HTR-8/SVneo (cell line): ENCODE measurements around the gene EGFL6.
"Not testable (repeated sequence)": the region's sequence is repeated elsewhere in the genome, so short reads cannot be mapped to it uniquely, and the experiment has no call there.

ENCODE experiments used
- DNase-seq: peaks from one replicate; pipeline ENCODE4 v3.0.0; 2011; ENCODE audit warnings: low spot score, mixed read lengths; ENCODE audit not compliant: insufficient read length
- FAIRE-seq: peaks from 2 replicates; lab custom pipeline; 2011; peaks lifted over from hg19 to GRCh38; lab: Jason Lieb, UNC

EGFL6 gene

DNA sequence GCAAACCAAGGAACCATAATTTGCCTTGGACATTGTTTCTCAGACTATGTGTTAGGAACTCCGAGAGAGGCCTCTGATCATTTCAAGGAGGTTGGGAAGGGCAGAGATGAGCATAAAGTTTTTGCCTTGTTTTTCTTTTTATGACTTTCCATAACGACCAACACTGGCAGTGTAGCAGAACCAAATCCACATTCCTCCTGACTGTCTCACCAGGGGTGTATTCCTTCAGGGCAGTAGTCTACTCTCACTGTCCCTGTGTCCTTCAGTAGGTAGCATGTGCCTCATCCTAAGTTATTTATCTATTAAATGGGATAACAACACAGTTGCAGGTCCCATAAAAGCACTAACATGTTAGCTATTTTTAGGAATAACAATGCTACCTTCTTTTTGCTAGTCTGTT lies 20.8 kb downstream of the EGFL6 start:
- FAIRE-seq = no peak
- DNase-seq = no peak

DNA sequence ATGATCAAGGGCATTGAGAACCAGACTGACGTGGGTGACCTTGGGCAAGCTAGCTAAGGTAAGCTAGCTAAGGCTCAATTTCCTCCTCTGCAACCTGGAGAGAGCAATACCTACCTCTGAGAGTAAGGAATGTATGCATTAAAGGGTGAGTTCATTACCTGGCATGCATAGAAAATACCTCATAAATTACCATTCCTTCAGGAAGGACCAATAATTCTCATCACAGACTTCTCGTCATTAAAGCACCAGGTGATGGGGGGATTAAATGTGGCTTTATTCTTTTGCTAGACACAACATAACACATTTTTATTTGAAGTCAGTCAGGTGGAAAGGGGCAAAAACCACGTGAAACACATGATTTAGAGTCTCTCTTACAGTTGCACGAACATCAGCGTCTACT lies 21.5 kb downstream of the EGFL6 start:
- FAIRE-seq = no peak
- DNase-seq = no peak

DNA sequence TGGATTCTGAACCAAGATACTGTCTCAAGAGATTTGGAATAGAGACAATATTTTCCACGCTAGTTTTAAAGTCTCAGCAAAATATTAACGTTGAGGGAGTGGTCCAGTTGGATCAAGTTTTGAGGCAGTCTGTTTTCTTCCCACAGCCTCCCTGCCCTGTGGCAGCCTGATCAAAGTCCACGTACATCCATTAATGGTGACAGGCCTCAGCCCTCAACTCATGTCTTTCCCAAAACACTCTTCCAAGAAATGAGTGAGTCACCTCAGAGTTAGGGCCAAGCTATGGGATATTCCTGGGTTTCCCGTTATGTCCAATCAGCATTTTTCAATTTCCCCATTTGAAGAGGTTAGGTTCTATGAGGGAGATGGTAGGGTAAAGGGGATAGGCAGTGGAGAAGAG lies 28.5 kb downstream of the EGFL6 start:
- FAIRE-seq (no peak), DNase-seq (no peak)

DNA sequence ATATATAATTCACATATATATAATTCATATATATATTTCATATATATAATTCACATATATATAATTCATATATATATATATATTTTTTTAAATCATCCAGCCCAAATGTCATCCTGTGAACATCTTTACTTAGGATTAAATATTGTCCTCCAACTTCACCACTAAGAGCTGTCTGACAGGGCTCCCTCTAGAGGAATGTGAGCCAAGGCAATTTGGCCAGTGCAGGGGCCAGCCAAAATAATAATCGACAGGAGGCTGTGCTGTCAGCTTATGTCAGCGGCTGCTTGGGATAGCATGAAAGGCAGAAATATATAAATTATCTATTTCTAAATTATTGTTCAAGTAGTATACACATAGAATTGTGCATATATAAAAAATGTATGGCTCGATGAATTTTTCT lies 29.5 kb downstream of the EGFL6 start:
- DNase-seq = peak; percentile 9
- no peak for FAIRE-seq

DNA sequence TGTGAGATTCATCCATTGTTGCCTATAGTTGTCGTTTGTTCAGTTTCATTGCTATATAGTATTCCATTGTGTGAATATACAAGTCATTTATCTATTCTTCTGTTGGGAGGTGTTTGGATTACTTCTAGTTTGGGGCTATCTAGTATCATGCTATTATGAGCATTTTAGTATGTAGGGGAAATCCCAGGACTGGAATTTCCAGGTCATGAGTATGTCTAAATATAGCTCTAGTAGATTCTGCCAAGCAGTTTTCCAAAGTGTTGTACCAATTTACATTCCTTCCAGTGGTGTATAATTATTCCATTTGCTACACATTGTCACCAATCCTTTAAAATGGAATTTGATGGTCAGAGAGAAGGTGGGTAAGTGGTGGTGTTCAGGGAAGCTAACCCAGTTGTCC lies 30.1 kb downstream of the EGFL6 start:
- no peak for DNase-seq
- no peak for FAIRE-seq

DNA sequence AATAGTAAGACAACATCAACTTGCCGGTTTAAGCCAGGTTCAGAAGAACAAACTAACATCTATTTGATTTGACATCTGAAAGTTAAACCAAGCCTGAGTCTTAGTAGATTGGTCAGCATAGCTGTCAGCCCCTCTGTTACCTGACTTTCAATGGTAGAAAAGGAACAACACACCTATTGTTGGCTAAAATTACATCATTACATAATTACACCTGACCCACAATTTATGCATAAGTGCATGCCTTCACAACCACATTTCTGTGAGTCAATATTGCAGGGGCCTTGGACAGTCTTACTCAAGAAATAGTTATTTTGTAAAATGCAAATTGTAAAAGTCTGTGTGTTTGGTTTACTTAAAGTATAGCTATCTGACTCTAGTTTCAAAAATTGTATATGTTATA lies 36.2 kb downstream of the EGFL6 start:
- FAIRE-seq (no peak), DNase-seq (no peak)

DNA sequence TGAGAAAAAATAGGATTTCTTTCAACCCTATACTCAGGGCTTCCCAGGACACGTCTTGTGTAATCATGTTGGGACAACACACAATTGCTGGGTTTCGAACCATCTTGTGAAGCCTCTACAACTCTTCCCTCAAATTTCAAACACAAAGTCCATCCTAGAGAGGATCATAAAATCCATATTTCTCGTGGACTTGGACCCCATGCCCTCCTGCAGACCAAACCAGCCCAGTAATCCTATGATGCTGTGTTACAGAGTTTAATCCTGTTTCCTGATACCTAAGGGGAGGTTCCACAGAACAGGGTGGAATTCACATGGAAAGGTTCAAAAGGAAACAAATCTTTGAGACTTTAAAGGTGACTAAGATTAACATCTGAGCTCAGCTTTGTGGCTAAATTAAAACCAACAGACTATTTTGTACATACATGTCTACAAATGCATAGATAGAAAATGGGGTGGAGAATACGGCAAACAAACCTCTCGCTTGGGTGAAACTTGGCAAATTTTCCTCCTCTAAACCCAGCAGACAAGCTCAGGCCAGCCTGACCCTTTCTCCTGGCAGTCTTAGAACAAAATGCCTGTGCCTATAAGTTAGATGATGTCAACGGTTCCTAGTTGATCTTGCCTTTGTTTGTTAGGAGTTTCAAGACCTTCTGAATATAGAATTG lies 38.1 kb downstream of the EGFL6 start:
- FAIRE-seq (no peak), DNase-seq (no peak)

DNA sequence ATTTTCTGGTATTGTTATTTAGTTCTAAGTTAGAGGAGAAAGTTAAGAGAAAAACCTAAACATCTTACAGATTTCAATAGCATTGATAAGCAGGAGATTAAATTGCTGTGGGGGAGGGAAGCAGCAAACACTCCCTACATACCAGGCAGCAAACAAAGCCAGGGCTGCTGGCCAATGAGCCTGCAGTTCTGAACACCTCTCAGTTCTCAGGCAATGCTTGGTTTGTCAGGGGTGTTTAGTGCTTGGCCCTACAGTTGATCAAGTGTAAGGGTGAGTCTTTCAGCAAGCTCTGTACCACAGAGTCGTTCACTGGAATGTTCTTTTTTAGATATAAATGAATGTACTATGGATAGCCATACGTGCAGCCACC lies 38.6 kb downstream of the EGFL6 start:
- DNase-seq (no peak), FAIRE-seq (no peak)

DNA sequence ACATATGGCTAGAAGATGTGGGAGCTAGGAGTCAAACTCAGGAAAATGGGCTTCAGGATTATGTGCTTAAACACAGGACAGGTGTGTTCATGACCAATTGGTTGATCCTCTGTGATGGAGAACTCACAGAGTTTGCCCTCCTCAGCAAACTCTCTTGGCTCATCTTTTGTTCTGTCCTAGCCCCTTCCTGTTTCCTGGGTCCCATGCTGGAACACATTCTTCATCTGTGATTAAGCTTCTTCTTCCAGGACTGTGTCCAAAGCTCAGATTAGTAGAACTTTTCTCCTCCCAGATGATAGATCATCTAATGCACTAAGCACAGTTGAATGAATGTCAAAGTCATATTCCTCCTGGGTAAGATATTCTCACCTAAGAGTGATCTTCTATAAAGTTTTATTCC lies 44.8 kb downstream of the EGFL6 start:
- FAIRE-seq (no peak), DNase-seq (no peak)

DNA sequence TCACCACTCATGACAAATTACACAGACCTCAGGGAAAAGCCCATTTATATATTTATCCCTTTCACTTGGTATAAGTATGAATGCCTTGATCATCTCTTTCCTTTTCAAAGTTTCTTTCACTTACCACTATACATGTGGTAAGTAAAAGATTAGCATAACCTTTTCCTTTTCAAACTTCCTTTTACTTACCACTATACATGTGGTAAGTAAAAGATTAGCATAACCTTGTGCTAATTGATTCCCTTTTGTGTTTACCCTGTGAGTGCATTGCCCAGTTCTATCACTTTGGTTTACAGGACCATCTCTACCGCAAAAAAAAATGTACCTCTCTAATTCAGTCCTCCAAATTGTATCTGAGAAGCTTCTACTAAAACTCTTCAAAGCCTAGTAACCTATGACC lies 50.8 kb downstream of the EGFL6 start:
- FAIRE-seq = no peak
- DNase-seq = no peak

DNA sequence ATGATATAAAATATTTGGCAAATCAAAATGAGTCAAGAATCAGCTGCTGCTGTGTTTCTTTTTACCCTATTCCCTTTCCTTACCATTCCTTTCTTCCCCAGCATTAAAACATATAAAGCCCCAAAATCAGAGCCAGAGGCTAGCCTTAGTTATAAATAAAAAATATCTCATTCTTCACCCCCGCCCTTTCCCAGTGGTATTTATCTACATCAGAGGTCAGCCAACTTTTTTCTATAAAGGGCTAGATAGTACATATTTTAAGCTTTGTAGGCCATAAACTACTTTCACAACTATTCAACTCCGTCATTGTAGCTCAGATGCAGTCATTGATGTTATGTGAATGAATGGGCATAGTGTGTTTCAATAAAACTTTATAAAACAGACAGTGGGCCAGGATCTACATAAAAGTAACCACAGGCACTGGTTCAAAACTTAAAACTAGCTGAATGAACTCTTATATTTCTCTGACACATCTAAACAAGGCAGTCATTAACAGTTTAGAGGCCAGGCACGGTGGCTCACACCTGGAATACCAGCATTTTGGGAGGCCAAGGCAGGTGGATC lies 53.1 kb downstream of the EGFL6 start:
- no peak for FAIRE-seq
- DNase-seq = no peak

DNA sequence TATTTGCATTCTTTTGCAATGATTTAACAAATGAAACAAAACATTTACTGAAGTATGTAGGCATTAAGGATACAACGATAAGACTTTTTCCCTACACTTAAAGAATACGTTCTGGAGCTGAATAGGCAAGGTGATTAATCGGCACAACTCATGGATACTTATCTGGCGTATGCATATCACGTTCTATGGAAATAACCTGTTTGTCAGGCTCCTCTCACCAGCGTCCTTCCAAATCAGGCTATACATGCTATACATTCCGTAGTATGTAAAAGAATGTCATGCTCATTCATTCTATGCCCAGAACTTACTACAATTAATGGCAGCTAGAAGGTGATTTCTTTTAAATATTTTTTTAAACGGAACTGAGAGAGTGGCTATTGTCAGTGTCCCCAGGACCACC lies 57.9 kb downstream of the EGFL6 start:
- DNase-seq = no peak
- FAIRE-seq = no peak

DNA sequence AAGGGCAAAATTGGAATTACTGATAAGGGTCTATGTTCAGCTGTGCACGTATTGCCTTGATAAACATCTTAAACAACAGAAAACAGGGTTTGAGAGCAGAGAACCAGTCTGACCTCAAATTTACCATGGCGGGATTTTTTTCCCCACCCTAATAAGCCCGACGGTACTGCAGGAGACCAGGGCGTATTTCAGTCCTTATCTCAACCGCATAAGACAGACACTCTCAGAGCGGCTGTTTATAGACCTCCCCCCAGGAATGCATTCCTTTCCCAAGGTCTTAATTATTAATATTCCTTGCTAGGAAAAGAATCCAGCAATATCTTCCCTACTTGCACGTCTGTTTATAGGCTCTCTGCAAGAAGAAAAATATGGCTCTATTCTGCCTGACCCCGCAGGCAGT lies 67.8 kb downstream of the EGFL6 start:
- not testable (repeated sequence) for DNase-seq, FAIRE-seq

DNA sequence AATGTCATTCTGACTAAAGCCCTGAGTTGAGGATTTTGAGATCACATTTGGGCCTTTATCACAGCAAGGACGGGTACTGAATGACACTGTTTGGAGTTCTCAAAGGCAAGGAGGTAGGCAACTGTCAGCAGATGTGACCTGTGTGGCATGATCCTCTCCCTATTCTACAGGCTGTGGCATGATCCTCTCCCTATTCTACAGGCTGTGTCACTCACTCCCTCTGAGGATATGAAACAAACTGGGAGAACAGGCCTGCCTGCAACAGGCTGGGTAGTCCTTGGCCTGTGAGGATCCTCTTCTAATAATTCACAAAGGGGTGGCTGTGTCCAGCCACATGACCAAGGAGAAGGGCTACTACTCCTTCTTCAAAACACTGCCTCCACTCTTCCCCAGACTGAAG lies 68.6 kb downstream of the EGFL6 start:
- DNase-seq = no peak
- FAIRE-seq = no peak

DNA sequence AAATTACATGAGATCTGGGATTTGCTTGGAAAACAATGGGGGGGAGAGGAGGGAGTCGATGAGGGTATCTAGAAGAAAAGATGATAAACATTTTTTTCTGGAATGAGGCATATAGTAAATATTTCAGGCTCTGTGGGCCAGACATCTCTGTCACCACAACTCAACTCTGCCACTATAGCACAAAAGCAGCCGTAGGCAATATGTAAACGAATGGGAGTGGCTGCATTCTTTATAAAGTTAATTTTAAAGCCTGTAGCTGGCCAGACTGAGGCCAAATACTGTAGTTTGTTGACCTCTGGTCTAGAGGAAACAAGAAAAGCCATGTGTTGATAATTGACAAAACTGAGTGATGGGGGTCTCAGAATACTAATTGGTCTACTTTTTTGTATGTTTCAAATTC lies 69.4 kb downstream of the EGFL6 start:
- no peak for FAIRE-seq
- DNase-seq = no peak

DNA sequence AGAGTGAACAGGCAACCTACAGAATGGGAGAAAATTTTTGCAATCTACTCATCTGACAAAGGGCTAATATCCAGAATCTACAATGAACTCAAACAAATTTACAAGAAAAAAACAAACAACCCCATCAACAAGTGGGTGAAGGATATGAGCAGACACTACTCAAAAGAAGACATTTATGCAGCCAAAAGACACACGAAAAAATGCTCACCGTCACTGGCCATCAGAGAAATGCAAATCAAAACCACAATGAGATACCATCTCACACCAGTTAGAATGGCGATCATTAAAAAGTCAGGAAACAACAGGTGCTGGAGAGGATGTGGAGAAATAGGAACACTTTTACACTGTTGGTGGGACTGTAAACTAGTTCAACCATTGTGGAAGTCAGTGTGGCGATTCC lies 72.3 kb downstream of the EGFL6 start:
- FAIRE-seq = not testable (repeated sequence)

DNA sequence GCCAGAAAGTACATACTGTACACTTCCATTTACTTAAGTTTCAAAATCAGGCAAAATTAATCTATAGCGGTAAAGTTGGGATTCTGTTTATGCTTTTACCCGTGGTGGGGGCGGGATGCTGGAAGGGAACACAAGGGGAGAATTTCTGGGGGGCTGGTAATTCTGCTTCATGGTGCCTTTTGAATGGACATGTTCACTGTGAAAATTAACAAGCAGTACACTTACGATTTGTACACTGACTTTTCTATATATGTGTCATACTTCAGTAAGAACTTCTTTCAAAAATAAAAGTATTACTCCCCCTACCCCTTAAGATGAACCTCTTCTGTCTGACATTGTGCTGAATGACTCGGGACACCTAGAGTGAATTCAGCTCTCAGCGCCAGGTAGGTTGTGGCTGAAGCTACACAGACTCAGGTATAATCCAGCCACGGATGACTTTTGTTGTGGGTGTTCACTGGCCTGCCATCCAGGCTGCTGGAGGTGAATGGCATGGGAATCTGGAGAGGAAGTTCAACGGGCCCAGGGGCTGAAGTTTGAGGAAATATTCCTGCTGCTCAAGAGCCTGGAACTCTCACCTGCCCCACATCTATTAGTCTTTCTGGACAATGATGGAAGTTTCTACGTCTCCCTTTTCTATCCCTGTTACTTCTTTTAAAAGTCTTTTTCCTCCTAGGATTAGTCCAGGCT lies 76.2 kb downstream of the EGFL6 start:
- no peak for DNase-seq
- FAIRE-seq = no peak

More for the DNA sequence above, 72.3 kb downstream of the EGFL6 start:
- DNase-seq = not testable (repeated sequence)

DNA sequence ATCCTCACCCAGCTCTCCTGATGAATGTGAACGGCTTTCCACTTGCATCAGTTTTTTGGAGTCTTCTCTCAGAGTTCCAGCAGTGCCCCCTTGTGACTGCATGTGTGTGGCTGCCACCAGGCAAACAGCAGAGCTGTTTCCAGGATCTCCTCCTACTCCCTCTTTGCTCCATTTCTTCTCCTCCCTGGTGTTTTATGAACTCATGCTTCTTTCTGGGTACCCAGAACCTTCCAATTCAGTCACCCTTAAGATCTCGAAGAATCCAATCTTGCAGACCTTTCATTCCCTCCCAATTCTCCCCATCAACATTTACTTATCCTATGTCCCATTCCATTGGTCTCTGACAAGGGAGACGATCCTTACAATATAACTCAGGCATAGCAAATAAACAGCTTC lies 76.8 kb downstream of the EGFL6 start:
- FAIRE-seq (no peak), DNase-seq (peak; percentile 59)

DNA sequence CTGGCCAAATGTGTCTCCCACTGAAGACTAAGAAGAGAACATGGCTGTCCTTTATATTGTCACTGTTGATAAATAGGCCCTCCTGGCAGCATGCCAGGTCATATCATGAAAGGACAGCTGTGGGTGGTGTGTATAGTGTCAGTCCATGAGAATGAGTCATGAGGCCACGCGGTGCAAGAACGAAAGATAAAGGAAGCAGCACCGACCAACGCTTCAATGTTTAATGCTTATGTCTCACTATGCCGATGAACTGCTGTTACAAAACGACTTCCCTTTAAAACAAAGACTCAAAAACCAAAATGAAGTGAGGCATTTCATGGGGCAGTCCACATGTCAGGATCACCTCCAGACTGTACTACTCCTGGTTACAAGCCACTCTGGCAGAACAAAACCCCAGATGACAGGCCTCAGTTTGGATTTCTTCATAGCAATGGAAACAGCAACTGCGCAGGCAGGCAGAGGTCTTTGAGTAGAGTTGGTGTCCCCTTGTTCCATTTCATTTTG lies 78.4 kb downstream of the EGFL6 start:
- peak; percentile 48 for FAIRE-seq

DNA sequence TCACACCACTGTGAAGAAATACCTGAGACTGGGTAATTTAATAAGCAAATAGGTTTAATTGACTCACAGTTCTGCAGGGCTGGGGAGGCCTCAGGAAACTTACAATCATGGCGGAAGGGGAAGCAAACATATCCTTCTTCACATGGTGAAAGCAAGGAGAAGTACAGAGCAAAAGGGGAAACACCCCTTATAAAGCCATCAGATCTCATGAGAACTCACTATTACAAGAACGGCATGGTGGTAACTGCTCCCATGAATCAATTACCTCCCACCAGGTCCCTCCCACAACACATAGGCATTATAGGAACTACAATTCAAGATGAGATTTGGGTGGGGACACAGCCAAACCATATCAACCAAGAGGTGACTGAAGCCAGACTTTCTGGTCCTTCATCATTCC lies 78.9 kb downstream of the EGFL6 start:
- not testable (repeated sequence) for FAIRE-seq, DNase-seq

More for the DNA sequence above, 78.4 kb downstream of the EGFL6 start:
- DNase-seq = peak; percentile 41

DNA sequence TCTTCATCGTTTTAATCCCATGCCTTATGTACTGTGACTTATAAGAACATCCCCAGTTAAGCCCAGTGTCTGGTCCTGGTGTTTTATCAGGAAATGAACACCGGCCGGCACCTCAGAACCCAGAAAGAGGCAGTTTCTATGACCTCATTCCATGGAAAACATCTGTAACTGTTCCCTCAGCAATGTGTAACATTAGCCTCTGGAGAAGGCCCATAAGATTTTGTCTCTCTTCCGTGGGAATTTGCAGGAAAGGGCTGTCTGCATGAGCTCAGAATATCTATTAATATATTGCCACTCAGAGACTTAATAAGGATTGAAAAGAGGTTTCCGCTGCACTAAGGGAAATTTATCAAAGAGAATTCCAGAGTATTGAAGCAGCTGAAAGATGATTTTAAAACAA lies 80.4 kb downstream of the EGFL6 start:
- DNase-seq (no peak), FAIRE-seq (no peak)

DNA sequence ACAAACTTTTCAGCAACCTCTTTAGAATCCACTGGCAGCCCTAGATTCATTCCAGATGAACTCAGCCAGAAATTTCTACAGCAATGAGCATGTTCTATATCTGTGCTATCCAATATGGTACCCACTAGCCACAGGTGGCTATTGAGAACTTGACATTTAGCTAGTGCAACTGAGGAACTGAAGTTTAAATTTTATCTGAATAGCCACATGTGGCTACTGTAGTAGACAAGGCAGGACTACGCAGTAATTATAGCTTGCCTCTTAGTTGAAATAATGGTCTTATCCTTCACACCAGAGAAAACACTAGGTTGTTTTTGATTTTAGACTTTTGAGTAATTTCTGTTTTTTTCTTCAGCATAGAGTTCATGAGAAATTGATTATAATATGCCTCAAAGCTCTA lies 80.9 kb downstream of the EGFL6 start:
- FAIRE-seq = no peak

More for the DNA sequence above, 80.9 kb downstream of the EGFL6 start:
- DNase-seq = no peak
